Esophagus squamous epithelium (tissue), 5 donors: ENCODE data around the gene STK4. TPM values are rescaled to one million over a fixed set of nuclear protein-coding genes. Genes with fewer than 3 reads are reported as not detected.

ENCODE experiments used
- DNase-seq: peaks from one replicate; lab custom pipeline; 2025; lab: John Stamatoyannopoulos, UW
- H3K27ac ChIP-seq, 4 donors: fragments of 200-600 bp; sonication (generic); one replicate each; pipeline ENCODE4 v1.5.1; 2016 to 2019; ENCODE audit warnings: mild to moderate bottlenecking in 1 of 4
- H3K27me3 ChIP-seq, 4 donors: fragments of 200-600 bp; sonication (generic); 1 replicate in 3 of 4; 2 replicates in 1 of 4; pipeline versions ENCODE4 v1.5.1 to v1.6.0; 2017 to 2021; ENCODE audit warnings: antibody characterized with exemption in 1 of 4
- H3K36me3 ChIP-seq, 3 donors: fragments of 200-600 bp; sonication (generic); one replicate each; pipeline ENCODE4 v1.5.1; 2016 to 2019
- H3K4me1 ChIP-seq, 3 donors: fragments of 200-600 bp; sonication (generic); one replicate each; pipeline ENCODE4 v1.5.1; 2017 to 2019
- H3K4me3 ChIP-seq, 4 donors: fragments of 200-600 bp; sonication (generic); 1 replicate in 3 of 4; 2 replicates in 1 of 4; pipeline ENCODE4 v1.5.1; 2016 to 2019; ENCODE audit warnings: mild to moderate bottlenecking in 2 of 4, moderate library complexity in 1 of 4
- H3K9me3 ChIP-seq, 3 donors: fragments of 200-600 bp; sonication (generic); one replicate each; pipeline ENCODE4 v1.5.1; 2016 to 2019
- POLR2A ChIP-seq, 4 donors: fragments of 450-650 bp; IDR thresholded peaks; one replicate each; pipeline ENCODE4 v1.6.1; 2017; ENCODE audit warnings: antibody characterized with exemption in 4 of 4, mild to moderate bottlenecking in 4 of 4, moderate library complexity in 3 of 4
- WGBS, 2 donors: methylation state at CpG; one replicate each; pipeline ENCODE4 v1.1.5; 2018; 5-methylcytosine and 5-hydroxymethylcytosine counted together
- intact Hi-C: fragments of 100-400 bp; cut with DNase I; formaldehyde crosslinking; loops from one replicate; pipeline ENCODE4 v1.15.0; 2022
- total RNA-seq, 4 donors: library from RNA; depleted of rRNA; stranded (reverse); fragments of >200 nt; gene quantifications; one replicate each; pipeline ENCODE4 v1.1.0, GENCODE V29; 2016
- TF ChIP-seq, protein P1 (sequence below), 6 experiments: fragments of 450-650 bp in 4 of 6; fragments of 200-600 bp in 2 of 6; sonication (generic) in 2 of 6; IDR thresholded peaks; one replicate each; pipeline ENCODE4 v1.5.1; 2016 to 2019; ENCODE audit warnings: antibody characterized with exemption in 6 of 6, mild to moderate bottlenecking in 4 of 6, moderate library complexity in 4 of 6
- donor health status: DM: yes; HTN: yes; CAD: no.

Gene STK4
- total RNA-seq, 4 donors from 2014 or later, result 14.6 to 29.8 (median 17.6) TPM

DNA sequence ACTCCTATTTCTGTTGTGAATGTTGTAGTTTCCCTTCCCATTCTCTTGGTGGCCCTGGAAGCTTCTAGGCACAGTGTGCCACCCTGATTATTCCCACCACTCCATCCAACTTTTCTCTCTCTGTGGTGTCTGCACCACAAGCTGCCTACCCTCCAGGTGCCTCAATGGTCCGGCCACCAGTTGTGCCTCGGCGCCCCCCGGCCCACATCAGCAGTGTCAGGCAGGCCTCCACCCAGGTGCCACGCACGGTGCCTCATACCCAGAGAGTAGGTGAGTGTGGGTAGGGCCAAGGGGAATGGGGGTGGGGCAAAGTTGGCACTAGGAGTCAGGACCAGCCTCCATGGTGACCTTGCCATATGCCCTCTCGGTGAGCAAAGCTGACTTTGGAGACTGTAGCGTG is 33.4 kb upstream of the STK4 start:
- no peak overlapping the region for H3K4me3 ChIP-seq
- WGBS, 2 donors, result 88 to 98% methylated on average over 3 to 7 of the region's 8 CpGs
- DNase-seq, result no peak
- no peak overlapping the region for H3K27ac ChIP-seq
- peaks cover 0 to 62% (median 0%) of the 10 kb centered on the region in 3 donors for H3K36me3 ChIP-seq
- no peaks in the 10 kb centered on the region for H3K9me3 ChIP-seq
- H3K27me3 ChIP-seq, result no peaks in the 10 kb centered on the region
- H3K4me1 ChIP-seq, result no peaks in the 10 kb centered on the region
- TF ChIP-seq, protein P1, sequence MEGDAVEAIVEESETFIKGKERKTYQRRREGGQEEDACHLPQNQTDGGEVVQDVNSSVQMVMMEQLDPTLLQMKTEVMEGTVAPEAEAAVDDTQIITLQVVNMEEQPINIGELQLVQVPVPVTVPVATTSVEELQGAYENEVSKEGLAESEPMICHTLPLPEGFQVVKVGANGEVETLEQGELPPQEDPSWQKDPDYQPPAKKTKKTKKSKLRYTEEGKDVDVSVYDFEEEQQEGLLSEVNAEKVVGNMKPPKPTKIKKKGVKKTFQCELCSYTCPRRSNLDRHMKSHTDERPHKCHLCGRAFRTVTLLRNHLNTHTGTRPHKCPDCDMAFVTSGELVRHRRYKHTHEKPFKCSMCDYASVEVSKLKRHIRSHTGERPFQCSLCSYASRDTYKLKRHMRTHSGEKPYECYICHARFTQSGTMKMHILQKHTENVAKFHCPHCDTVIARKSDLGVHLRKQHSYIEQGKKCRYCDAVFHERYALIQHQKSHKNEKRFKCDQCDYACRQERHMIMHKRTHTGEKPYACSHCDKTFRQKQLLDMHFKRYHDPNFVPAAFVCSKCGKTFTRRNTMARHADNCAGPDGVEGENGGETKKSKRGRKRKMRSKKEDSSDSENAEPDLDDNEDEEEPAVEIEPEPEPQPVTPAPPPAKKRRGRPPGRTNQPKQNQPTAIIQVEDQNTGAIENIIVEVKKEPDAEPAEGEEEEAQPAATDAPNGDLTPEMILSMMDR (IDR thresholded peaks at IDR 0.05), result no peak
- TF ChIP-seq POLR2A (IDR thresholded peaks at IDR 0.05), result no peak
- intact Hi-C loops, result no loop called here

DNA sequence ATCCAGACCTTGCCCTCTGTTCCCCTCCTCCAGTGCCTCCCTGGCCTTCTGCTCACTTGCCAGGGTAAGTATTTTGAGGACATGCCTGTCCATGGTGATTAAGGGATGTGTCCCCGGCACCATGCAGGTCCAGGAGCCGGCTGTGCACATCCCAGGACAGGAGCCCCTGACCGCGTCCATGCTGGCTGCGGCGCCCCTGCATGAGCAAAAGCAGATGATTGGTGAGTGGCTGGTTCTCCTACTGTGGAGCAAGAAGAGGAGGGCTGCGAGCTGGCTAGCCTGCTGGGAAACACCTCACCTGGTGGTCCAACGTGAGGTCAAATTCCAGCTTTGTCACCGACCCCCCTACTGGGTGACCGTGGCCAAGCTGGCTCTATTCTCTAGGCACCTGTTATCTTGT is 29.8 kb upstream of the STK4 start:
- no peak for DNase-seq
- intact Hi-C loops, result no loop called here
- Histone ChIP-seq H3K4me3 (no peak overlapping the region), H3K4me1 (no peaks in the 10 kb centered on the region), H3K27me3 (no peaks in the 10 kb centered on the region), H3K9me3 (no peaks in the 10 kb centered on the region), H3K36me3 (peaks cover 0 to 81% (median 0%) of the 10 kb centered on the region in 3 donors), H3K27ac (no peak overlapping the region)
- 88 to 92% methylated on average over 8 of the region's 10 CpGs for WGBS, 2 donors
- TF ChIP-seq POLR2A (IDR thresholded peaks at IDR 0.05), result no peak
- TF ChIP-seq, protein P1 (IDR thresholded peaks at IDR 0.05), result no peak

DNA sequence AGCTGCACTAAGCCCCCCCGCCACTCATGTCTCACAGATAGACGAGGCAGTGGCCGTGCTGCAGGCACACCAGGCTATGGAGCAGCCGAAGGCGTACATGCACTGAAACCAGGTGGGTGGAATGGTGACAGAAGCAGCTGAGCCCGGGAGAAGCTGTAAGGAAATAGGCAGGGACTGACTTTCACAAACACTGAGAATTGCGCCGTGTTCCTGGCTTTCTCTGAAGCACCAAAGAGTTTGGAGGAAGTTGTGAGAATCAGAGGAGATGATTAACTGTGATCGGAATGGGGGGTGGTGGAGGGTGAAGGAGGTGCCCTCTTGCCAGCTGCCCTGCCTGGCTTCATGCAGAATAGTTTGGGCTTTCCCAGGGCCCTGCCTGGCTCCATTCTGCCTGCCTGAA is 27.7 kb upstream of the STK4 start:
- Histone ChIP-seq H3K4me1 (no peaks in the 10 kb centered on the region), H3K4me3 (no peak overlapping the region), H3K27me3 (no peaks in the 10 kb centered on the region), H3K27ac (peak overlapping the region in 1 of 4 donors; percentile 7), H3K9me3 (no peaks in the 10 kb centered on the region), H3K36me3 (peaks cover 0 to 85% (median 10%) of the 10 kb centered on the region in 3 donors)
- DNase-seq, result no peak
- intact Hi-C loops, result no loop called here
- no peak for TF ChIP-seq POLR2A (IDR thresholded peaks at IDR 0.05)
- TF ChIP-seq, protein P1 (IDR thresholded peaks at IDR 0.05), result no peak
- 82 to 84% methylated on average over 9 of the region's 9 CpGs for WGBS, 2 donors

DNA sequence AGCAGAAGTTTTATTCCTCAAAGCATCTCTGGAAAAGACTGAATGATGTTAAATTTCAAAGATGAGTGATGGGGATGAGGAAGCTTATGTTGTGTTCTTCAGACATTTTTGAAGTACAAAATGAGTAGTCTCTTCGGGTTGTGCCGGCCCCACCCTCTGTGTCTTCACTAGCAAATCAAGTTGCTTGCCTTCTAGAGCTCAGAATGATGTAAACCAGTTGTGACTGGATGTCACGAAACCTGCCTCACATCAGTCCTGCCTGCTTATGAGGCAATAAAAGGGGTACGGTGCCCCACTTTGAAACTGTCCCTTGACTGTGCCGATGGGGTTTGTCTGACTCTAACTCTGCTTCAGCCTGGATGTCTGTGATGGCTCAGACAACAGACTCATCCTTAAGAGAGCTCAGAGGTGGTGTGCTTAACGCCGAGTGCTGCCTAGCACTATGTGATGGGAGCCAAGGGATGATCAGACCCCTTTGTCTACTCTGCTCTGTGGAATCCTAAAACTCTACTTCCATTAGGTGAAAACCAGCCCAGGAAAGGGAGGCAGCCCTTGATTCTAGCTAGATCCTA is 25.1 kb upstream of the STK4 start:
- no peak for DNase-seq
- Histone ChIP-seq H3K36me3 (peaks cover 0 to 98% (median 20%) of the 10 kb centered on the region in 3 donors), H3K27ac (no peak overlapping the region), H3K27me3 (no peaks in the 10 kb centered on the region), H3K4me3 (no peak overlapping the region), H3K4me1 (no peaks in the 10 kb centered on the region), H3K9me3 (no peaks in the 10 kb centered on the region)
- 80 to 85% methylated on average over 4 to 7 of the region's 7 CpGs for WGBS, 2 donors
- TF ChIP-seq, protein P1 (IDR thresholded peaks at IDR 0.05), result no peak
- no peak for TF ChIP-seq POLR2A (IDR thresholded peaks at IDR 0.05)
- intact Hi-C loops, result no loop called here

DNA sequence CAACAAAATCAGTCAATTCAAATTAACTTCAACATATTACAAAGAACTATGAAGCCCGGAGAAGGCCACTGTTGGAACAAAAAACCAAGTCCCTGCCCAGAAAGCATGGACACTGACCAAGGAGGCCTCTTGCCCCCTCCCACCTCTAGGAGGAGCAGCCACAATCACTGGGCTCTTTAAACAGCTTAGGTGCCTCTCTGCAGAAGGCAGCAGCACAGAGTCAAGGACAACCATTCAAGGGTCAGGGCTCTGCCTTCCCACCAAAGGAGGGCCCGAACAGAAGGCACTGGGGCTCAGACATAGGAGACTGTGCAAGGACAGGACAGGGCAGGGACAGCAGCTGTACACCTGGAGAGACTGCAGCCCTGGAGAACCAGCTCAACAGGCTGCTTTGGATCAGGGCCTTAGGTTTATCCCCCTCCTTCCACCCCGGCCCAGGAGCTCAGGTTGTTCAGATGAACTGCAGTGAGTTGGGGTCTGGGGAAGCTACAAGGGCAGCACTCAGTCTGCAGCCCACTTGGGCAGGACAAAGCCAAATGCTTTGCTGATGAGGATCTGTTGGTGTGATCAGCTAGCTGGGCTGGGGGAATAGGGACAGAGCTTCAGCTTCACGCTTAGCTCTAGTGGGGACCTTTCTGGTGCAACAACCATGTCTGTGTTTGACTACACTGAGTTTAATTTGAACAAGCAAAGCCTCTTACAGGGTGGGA is 23.9 kb upstream of the STK4 start:
- TF ChIP-seq POLR2A (IDR thresholded peaks at IDR 0.05), result no peak
- TF ChIP-seq, protein P1 (IDR thresholded peaks at IDR 0.05), result no peak
- H3K4me3 ChIP-seq, result no peak overlapping the region
- WGBS, 2 donors, result 83 to 89% methylated on average over 2 to 3 of the region's 4 CpGs
- no peak for DNase-seq
- no peaks in the 10 kb centered on the region for H3K27me3 ChIP-seq
- H3K27ac ChIP-seq, result no peak overlapping the region
- intact Hi-C loops, result no loop called here
- no peaks in the 10 kb centered on the region for H3K4me1 ChIP-seq
- H3K9me3 ChIP-seq, result no peaks in the 10 kb centered on the region
- H3K36me3 ChIP-seq, result peaks cover 0 to 98% (median 20%) of the 10 kb centered on the region in 3 donors
